ENCODE measurements around the gene C6orf15. TPM values are rescaled to one million over a fixed set of nuclear protein-coding genes. Genes with fewer than 3 reads are reported as not detected.

C6orf15 gene
- total RNA-seq, 2 donors from 2014 or later = 0.51 TPM; not detected in 1

DNA sequence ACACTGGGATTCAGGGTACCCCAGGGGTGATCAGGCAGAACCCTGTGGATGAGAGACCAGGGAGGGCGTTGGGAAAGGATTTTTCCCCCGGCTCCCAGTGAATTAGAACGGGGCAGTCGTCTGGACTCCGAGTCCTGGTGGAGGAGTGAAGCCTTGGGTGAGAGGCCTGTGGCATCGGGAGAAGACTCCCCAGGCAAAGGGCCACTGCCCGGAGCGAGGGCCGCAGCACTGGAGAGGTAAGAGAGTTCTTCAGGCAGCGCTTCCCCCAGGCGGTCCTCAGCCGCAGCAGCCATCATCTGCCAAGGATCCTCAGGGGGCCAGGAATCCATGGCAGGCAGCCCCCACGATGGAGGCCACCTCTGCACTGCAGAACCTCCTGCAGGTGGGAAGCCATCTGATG is 663 bp downstream of the C6orf15 start:
- WGBS = 97% methylated on average over 13 of the region's 13 CpGs
- intact Hi-C loops (cut with DNase I) = no loop called here
- H3K9me3 ChIP-seq = no peaks in the 10 kb centered on the region
- no peak overlapping the region for H3K4me3 ChIP-seq
- H3K27me3 ChIP-seq (replicated peaks; ENCODE audit: insufficient read depth) = peaks cover 2% of the 10 kb centered on the region
- H3K36me3 ChIP-seq = no peaks in the 10 kb centered on the region
- H3K4me1 ChIP-seq (replicated peaks) = peaks cover 5% of the 10 kb centered on the region
- TF ChIP-seq POLR2A (IDR thresholded peaks at IDR 0.05) = no peak
- no peak for TF ChIP-seq POLR2AphosphoS5 (IDR thresholded peaks at IDR 0.05)
- TF ChIP-seq, protein P1, sequence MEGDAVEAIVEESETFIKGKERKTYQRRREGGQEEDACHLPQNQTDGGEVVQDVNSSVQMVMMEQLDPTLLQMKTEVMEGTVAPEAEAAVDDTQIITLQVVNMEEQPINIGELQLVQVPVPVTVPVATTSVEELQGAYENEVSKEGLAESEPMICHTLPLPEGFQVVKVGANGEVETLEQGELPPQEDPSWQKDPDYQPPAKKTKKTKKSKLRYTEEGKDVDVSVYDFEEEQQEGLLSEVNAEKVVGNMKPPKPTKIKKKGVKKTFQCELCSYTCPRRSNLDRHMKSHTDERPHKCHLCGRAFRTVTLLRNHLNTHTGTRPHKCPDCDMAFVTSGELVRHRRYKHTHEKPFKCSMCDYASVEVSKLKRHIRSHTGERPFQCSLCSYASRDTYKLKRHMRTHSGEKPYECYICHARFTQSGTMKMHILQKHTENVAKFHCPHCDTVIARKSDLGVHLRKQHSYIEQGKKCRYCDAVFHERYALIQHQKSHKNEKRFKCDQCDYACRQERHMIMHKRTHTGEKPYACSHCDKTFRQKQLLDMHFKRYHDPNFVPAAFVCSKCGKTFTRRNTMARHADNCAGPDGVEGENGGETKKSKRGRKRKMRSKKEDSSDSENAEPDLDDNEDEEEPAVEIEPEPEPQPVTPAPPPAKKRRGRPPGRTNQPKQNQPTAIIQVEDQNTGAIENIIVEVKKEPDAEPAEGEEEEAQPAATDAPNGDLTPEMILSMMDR (IDR thresholded peaks at IDR 0.05) = no peak
- H3K27ac ChIP-seq = no peak overlapping the region
- DNase-seq (ENCODE audit: low spot score) = no peak

DNA sequence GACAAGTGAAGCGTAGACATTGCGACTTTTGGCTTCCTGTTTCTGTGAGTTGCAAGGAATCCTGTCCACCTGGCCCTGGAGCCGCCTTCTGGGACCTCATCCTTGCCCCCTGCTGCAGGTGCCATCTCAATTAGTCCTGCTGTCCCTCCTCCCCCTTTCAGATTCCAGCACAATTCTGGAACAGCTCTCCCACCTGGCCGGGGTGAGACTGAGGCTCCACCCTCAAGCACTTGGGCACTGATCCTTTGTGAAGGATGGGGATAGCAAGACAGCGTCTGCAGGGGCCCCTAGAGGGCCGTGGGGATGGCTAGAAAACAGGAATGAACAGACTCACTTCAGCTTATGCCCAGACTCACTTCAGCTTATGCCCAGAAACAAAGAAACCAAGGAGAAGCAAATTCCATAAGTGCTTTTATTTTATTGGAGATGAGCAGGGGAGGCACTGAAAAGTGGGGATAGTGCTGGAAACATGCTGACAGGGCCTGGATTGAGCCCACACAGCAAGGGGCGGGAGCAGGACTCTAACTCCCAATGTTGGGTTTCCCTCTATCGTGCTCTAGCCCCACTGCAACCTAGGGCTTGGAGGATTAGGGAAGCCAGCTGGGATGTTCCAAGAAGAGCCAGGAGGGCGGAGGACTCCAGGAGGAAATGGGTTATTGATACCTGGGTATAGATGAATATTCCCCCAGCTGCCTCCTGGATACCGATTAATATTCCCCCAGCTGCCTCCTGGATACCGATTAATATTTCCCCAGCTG is 1.4 kb downstream of the C6orf15 start:
- H3K4me1 ChIP-seq (replicated peaks) = peaks cover 5% of the 10 kb centered on the region
- H3K27ac ChIP-seq = no peak overlapping the region
- H3K4me3 ChIP-seq = no peak overlapping the region
- intact Hi-C loops (cut with DNase I) = no loop called here
- no peak for DNase-seq (ENCODE audit: low spot score)
- no peaks in the 10 kb centered on the region for H3K9me3 ChIP-seq
- H3K27me3 ChIP-seq (replicated peaks; ENCODE audit: insufficient read depth) = peaks cover 2% of the 10 kb centered on the region
- TF ChIP-seq, protein P1 (IDR thresholded peaks at IDR 0.05) = no peak
- TF ChIP-seq POLR2AphosphoS5 (IDR thresholded peaks at IDR 0.05) (no peak), POLR2A (IDR thresholded peaks at IDR 0.05) (no peak)
- H3K36me3 ChIP-seq = no peaks in the 10 kb centered on the region
- WGBS = 69% methylated on average over 11 of the region's 11 CpGs

DNA sequence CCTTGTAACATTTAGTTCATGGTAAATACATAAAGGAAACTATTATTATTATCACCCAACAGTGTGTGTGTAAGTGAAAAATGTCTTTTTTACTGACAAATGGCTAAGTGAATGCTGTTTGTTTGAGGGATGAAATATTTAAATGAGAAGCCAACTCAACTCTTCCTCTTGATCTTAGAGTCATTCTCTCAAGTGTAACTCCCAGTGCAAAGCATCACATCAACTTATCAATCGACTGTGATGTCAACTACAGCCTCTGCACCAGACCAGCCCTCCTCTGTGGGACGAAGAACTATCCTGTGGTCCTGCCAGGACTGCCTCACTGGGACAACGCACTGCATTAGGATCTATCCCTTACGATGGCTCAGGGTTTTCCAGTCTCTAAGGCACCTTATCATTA is 5.3 kb downstream of the C6orf15 start:
- H3K9me3 ChIP-seq = no peaks in the 10 kb centered on the region
- WGBS = 85% methylated on average over 4 of the region's 4 CpGs
- TF ChIP-seq, protein P1 (IDR thresholded peaks at IDR 0.05) = no peak
- H3K4me3 ChIP-seq = no peak overlapping the region
- H3K4me1 ChIP-seq (replicated peaks) = no peaks in the 10 kb centered on the region
- DNase-seq (ENCODE audit: low spot score) = no peak
- H3K27ac ChIP-seq = no peak overlapping the region
- no peaks in the 10 kb centered on the region for H3K36me3 ChIP-seq
- H3K27me3 ChIP-seq (replicated peaks; ENCODE audit: insufficient read depth) = peaks cover 2% of the 10 kb centered on the region
- intact Hi-C loops (cut with DNase I) = no loop called here

DNA sequence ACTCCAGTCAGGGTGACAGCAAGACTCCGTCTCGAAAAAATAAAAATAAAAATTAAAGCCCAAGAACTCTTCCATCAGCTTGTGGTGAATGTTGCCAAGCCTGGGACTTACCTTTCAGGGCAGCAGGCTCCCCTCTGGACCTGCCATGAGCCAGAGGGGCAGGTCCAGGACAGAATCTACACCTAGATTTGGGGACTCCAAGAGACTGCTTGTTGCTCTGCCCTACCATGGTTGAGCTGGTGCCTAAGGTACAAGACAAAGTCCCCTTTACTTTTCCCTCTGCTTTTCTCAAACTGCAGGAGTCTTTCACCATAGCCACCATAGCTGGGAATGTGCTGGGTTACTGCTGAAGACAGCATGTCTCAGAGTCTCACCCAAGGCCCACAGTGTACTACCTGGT is 9.2 kb downstream of the C6orf15 start:
- TF ChIP-seq, protein P1 (IDR thresholded peaks at IDR 0.05) = no peak
- no peak for TF ChIP-seq POLR2A (IDR thresholded peaks at IDR 0.05)
- no peak for TF ChIP-seq POLR2AphosphoS5 (IDR thresholded peaks at IDR 0.05)
- no peaks in the 10 kb centered on the region for H3K27me3 ChIP-seq (replicated peaks; ENCODE audit: insufficient read depth)
- H3K27ac ChIP-seq = no peak overlapping the region
- no peak for DNase-seq (ENCODE audit: low spot score)
- H3K4me3 ChIP-seq = no peak overlapping the region
- intact Hi-C loops (cut with DNase I) = no loop called here
- 100% methylated on average over 2 of the region's 2 CpGs for WGBS
- H3K4me1 ChIP-seq (replicated peaks) = no peaks in the 10 kb centered on the region
- no peaks in the 10 kb centered on the region for H3K36me3 ChIP-seq
- H3K9me3 ChIP-seq = no peaks in the 10 kb centered on the region

DNA sequence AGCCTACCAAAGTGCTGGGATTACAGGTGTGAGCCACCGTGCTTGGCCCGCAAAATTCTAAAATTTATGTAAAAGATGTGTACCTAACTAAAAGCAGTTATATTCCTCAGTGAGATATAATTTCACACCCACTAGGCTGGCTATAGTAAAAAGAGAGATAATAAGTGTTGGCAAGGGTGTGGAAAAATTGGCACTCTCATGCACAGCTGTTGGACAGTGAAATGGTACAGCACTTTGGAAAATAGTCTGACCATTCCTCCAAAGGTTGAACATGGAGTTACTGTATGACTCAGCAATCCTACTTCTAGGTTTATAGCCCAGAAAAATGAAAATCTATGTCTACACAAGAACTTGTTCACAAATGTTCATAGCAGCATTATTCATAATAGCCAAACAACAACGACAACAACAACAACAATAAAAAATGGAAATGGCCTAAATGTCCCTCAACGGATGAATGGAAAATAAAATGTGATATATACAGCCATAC is 13.9 kb downstream of the C6orf15 start:
- TF ChIP-seq POLR2AphosphoS5 (IDR thresholded peaks at IDR 0.05) (no peak), POLR2A (IDR thresholded peaks at IDR 0.05) (no peak)
- TF ChIP-seq, protein P1 (IDR thresholded peaks at IDR 0.05) = no peak
- no peak for DNase-seq (ENCODE audit: low spot score)
- H3K27me3 ChIP-seq (replicated peaks; ENCODE audit: insufficient read depth) = no peaks in the 10 kb centered on the region
- no peak overlapping the region for H3K27ac ChIP-seq
- H3K9me3 ChIP-seq = no peaks in the 10 kb centered on the region
- no peaks in the 10 kb centered on the region for H3K4me1 ChIP-seq (replicated peaks)
- WGBS = 94% methylated on average over 4 of the region's 4 CpGs
- H3K4me3 ChIP-seq = no peak overlapping the region
- intact Hi-C loops (cut with DNase I) = no loop called here
- no peaks in the 10 kb centered on the region for H3K36me3 ChIP-seq

All from prostate gland (tissue), 2 donors.